ENCODE results near the gene EDN1.

The EDN1 gene

GRCh38 chr6:12260458-12261093, 29.6 kb upstream of the EDN1 start:
- H3K27ac ChIP-seq (ENCODE audit: low read depth, low read length): no peak overlapping the region
- H3K4me3 ChIP-seq (ENCODE audit: low read length): no peak overlapping the region
- H3K9ac ChIP-seq (ENCODE audit: low read length): no peak overlapping the region
- no peaks in the 10 kb centered on the region for H3K27me3 ChIP-seq (ENCODE audit: control insufficient read depth, insufficient read depth, low read length)
- no peaks in the 10 kb centered on the region for H3K36me3 ChIP-seq (ENCODE audit: control insufficient read depth, insufficient read depth, low read length)
- H3K4me1 ChIP-seq (ENCODE audit: control insufficient read depth, insufficient read depth, low read length): no peaks in the 10 kb centered on the region

- H3K9ac ChIP-seq (ENCODE audit: low read length): no peak overlapping the region
- H3K4me1 ChIP-seq (ENCODE audit: control insufficient read depth, insufficient read depth, low read length): no peaks in the 10 kb centered on the region
- no peak overlapping the region for H3K27ac ChIP-seq (ENCODE audit: low read depth, low read length)
- no peaks in the 10 kb centered on the region for H3K27me3 ChIP-seq (ENCODE audit: control insufficient read depth, insufficient read depth, low read length)
- no peak overlapping the region for H3K4me3 ChIP-seq (ENCODE audit: low read length)
- H3K36me3 ChIP-seq (ENCODE audit: control insufficient read depth, insufficient read depth, low read length): no peaks in the 10 kb centered on the region
These were observed 28.7 kb upstream of the EDN1 start for GRCh38 chr6:12261502-12261901.

GRCh38 chr6:12262236-12263061, 27.7 kb upstream of the EDN1 start:
- no peak overlapping the region for H3K27ac ChIP-seq (ENCODE audit: low read depth, low read length)
- H3K4me3 ChIP-seq (ENCODE audit: low read length): no peak overlapping the region
- H3K36me3 ChIP-seq (ENCODE audit: control insufficient read depth, insufficient read depth, low read length): no peaks in the 10 kb centered on the region
- H3K9ac ChIP-seq (ENCODE audit: low read length): no peak overlapping the region
- no peaks in the 10 kb centered on the region for H3K27me3 ChIP-seq (ENCODE audit: control insufficient read depth, insufficient read depth, low read length)
- H3K4me1 ChIP-seq (ENCODE audit: control insufficient read depth, insufficient read depth, low read length): no peaks in the 10 kb centered on the region

GRCh38 chr6:12263403-12263802, 26.8 kb upstream of the EDN1 start:
- Histone ChIP-seq H3K9ac (ENCODE audit: low read length) (no peak overlapping the region), H3K27ac (ENCODE audit: low read depth, low read length) (no peak overlapping the region), H3K4me1 (ENCODE audit: control insufficient read depth, insufficient read depth, low read length) (no peaks in the 10 kb centered on the region), H3K4me3 (ENCODE audit: low read length) (no peak overlapping the region), H3K36me3 (ENCODE audit: control insufficient read depth, insufficient read depth, low read length) (no peaks in the 10 kb centered on the region), H3K27me3 (ENCODE audit: control insufficient read depth, insufficient read depth, low read length) (no peaks in the 10 kb centered on the region)

GRCh38 chr6:12264671-12265070, 25.5 kb upstream of the EDN1 start:
- Histone ChIP-seq H3K4me3 (ENCODE audit: low read length) (no peak overlapping the region), H3K27me3 (ENCODE audit: control insufficient read depth, insufficient read depth, low read length) (no peaks in the 10 kb centered on the region), H3K36me3 (ENCODE audit: control insufficient read depth, insufficient read depth, low read length) (no peaks in the 10 kb centered on the region), H3K27ac (ENCODE audit: low read depth, low read length) (no peak overlapping the region), H3K9ac (ENCODE audit: low read length) (no peak overlapping the region), H3K4me1 (ENCODE audit: control insufficient read depth, insufficient read depth, low read length) (no peaks in the 10 kb centered on the region)

GRCh38 chr6:12265296-12265695, 24.9 kb upstream of the EDN1 start:
- no peak overlapping the region for H3K9ac ChIP-seq (ENCODE audit: low read length)
- no peaks in the 10 kb centered on the region for H3K36me3 ChIP-seq (ENCODE audit: control insufficient read depth, insufficient read depth, low read length)
- H3K27ac ChIP-seq (ENCODE audit: low read depth, low read length): no peak overlapping the region
- no peak overlapping the region for H3K4me3 ChIP-seq (ENCODE audit: low read length)
- no peaks in the 10 kb centered on the region for H3K27me3 ChIP-seq (ENCODE audit: control insufficient read depth, insufficient read depth, low read length)
- no peaks in the 10 kb centered on the region for H3K4me1 ChIP-seq (ENCODE audit: control insufficient read depth, insufficient read depth, low read length)

- Histone ChIP-seq H3K9ac (ENCODE audit: low read length) (no peak overlapping the region), H3K27ac (ENCODE audit: low read depth, low read length) (no peak overlapping the region), H3K4me3 (ENCODE audit: low read length) (no peak overlapping the region), H3K27me3 (ENCODE audit: control insufficient read depth, insufficient read depth, low read length) (no peaks in the 10 kb centered on the region), H3K4me1 (ENCODE audit: control insufficient read depth, insufficient read depth, low read length) (no peaks in the 10 kb centered on the region), H3K36me3 (ENCODE audit: control insufficient read depth, insufficient read depth, low read length) (no peaks in the 10 kb centered on the region)
These were observed 24.4 kb upstream of the EDN1 start for GRCh38 chr6:12265791-12266190.

- Histone ChIP-seq H3K27me3 (ENCODE audit: control insufficient read depth, insufficient read depth, low read length) (no peaks in the 10 kb centered on the region), H3K4me3 (ENCODE audit: low read length) (no peak overlapping the region), H3K27ac (ENCODE audit: low read depth, low read length) (no peak overlapping the region), H3K4me1 (ENCODE audit: control insufficient read depth, insufficient read depth, low read length) (no peaks in the 10 kb centered on the region), H3K9ac (ENCODE audit: low read length) (no peak overlapping the region), H3K36me3 (ENCODE audit: control insufficient read depth, insufficient read depth, low read length) (no peaks in the 10 kb centered on the region)
These were observed 23.6 kb upstream of the EDN1 start for GRCh38 chr6:12266571-12266970.

- no peaks in the 10 kb centered on the region for H3K27me3 ChIP-seq (ENCODE audit: control insufficient read depth, insufficient read depth, low read length)
- H3K4me1 ChIP-seq (ENCODE audit: control insufficient read depth, insufficient read depth, low read length): no peaks in the 10 kb centered on the region
- no peak overlapping the region for H3K9ac ChIP-seq (ENCODE audit: low read length)
- no peak overlapping the region for H3K4me3 ChIP-seq (ENCODE audit: low read length)
- H3K36me3 ChIP-seq (ENCODE audit: control insufficient read depth, insufficient read depth, low read length): no peaks in the 10 kb centered on the region
- H3K27ac ChIP-seq (ENCODE audit: low read depth, low read length): no peak overlapping the region
These were observed 21.1 kb upstream of the EDN1 start for GRCh38 chr6:12269110-12269509.

GRCh38 chr6:12270551-12271230, 19.5 kb upstream of the EDN1 start:
- no peak overlapping the region for H3K4me3 ChIP-seq (ENCODE audit: low read length)

GRCh38 chr6:12271594-12271993, 18.6 kb upstream of the EDN1 start:
- no peaks in the 10 kb centered on the region for H3K36me3 ChIP-seq (ENCODE audit: control insufficient read depth, insufficient read depth, low read length)
- H3K4me3 ChIP-seq (ENCODE audit: low read length): no peak overlapping the region
- no peak overlapping the region for H3K9ac ChIP-seq (ENCODE audit: low read length)
- H3K27ac ChIP-seq (ENCODE audit: low read depth, low read length): no peak overlapping the region
- H3K27me3 ChIP-seq (ENCODE audit: control insufficient read depth, insufficient read depth, low read length): no peaks in the 10 kb centered on the region
- H3K4me1 ChIP-seq (ENCODE audit: control insufficient read depth, insufficient read depth, low read length): no peaks in the 10 kb centered on the region

More at GRCh38 chr6:12270551-12271230, 19.5 kb upstream of the EDN1 start:
- H3K4me1 ChIP-seq (ENCODE audit: control insufficient read depth, insufficient read depth, low read length): no peaks in the 10 kb centered on the region
- H3K9ac ChIP-seq (ENCODE audit: low read length): no peak overlapping the region
- H3K36me3 ChIP-seq (ENCODE audit: control insufficient read depth, insufficient read depth, low read length): no peaks in the 10 kb centered on the region
- no peak overlapping the region for H3K27ac ChIP-seq (ENCODE audit: low read depth, low read length)
- no peaks in the 10 kb centered on the region for H3K27me3 ChIP-seq (ENCODE audit: control insufficient read depth, insufficient read depth, low read length)

GRCh38 chr6:12271997-12272396, 18.2 kb upstream of the EDN1 start:
- no peaks in the 10 kb centered on the region for H3K27me3 ChIP-seq (ENCODE audit: control insufficient read depth, insufficient read depth, low read length)
- H3K4me1 ChIP-seq (ENCODE audit: control insufficient read depth, insufficient read depth, low read length): no peaks in the 10 kb centered on the region
- no peak overlapping the region for H3K27ac ChIP-seq (ENCODE audit: low read depth, low read length)
- no peaks in the 10 kb centered on the region for H3K36me3 ChIP-seq (ENCODE audit: control insufficient read depth, insufficient read depth, low read length)
- H3K4me3 ChIP-seq (ENCODE audit: low read length): no peak overlapping the region
- H3K9ac ChIP-seq (ENCODE audit: low read length): no peak overlapping the region

Data from rectal smooth muscle tissue (tissue), 1 donor.